Measurements from ENCODE around the gene CDH1. TPM values are rescaled to one million over a fixed set of nuclear protein-coding genes. Genes with fewer than 3 reads are reported as not detected.
"Not testable (repeated sequence)": the region's sequence is repeated elsewhere in the genome, so short reads cannot be mapped to it uniquely, and the experiment has no call there.

Gene CDH1
- total and polyA plus RNA-seq, 3 experiments from 2014 or later = 0.18 to 0.94 (median 0.37) TPM

- no peak overlapping the region for H3K4me3 ChIP-seq (ENCODE audit: low read length)
- peaks cover 0 to 6% (median 4%) of the 10 kb centered on the region in 3 donors for H3K4me1 Mint-ChIP-seq
- ChIA-PET POLR2A (no interaction called here), CTCF (no interaction called here)
- H3K27me3 Mint-ChIP-seq = peaks cover 0 to 3% of the 10 kb centered on the region in 2 donors
- H3K36me3 Mint-ChIP-seq = no peaks in the 10 kb centered on the region
- no peak overlapping the region for H3K27ac ChIP-seq (ENCODE audit: low read depth, low read length)
- peak overlapping the region in 1 of 7 donors; percentile 26 for H3K4me3 Mint-ChIP-seq
- H3K9me3 ChIP-seq (ENCODE audit: low read length) = no peaks in the 10 kb centered on the region
- H3K27me3 ChIP-seq (ENCODE audit: insufficient read depth, low read length, poor library complexity, severe bottlenecking) = no peaks in the 10 kb centered on the region
- peaks cover 0 to 5% (median 0%) of the 10 kb centered on the region in 5 donors for H3K9me3 Mint-ChIP-seq
- no peak for DNase-seq
- H3K27ac Mint-ChIP-seq = peak overlapping the region in 2 of 8 donors; percentile 12 to 70
- no peaks in the 10 kb centered on the region for H3K4me1 ChIP-seq (ENCODE audit: insufficient read depth, low read length)
- no peaks in the 10 kb centered on the region for H3K36me3 ChIP-seq (ENCODE audit: insufficient read depth, low read length)
Observed at GRCh38 chr16:68782198-68783174, 45.4 kb downstream of the CDH1 start.

GRCh38 chr16:68784226-68784625, 47.1 kb downstream of the CDH1 start:
- H3K9me3 ChIP-seq (ENCODE audit: low read length) = no peaks in the 10 kb centered on the region
- peaks cover 0 to 6% (median 4%) of the 10 kb centered on the region in 3 donors for H3K4me1 Mint-ChIP-seq
- H3K9me3 Mint-ChIP-seq = peaks cover 0 to 5% (median 0%) of the 10 kb centered on the region in 5 donors
- H3K4me3 ChIP-seq (ENCODE audit: low read length) = no peak overlapping the region
- H3K36me3 ChIP-seq (ENCODE audit: insufficient read depth, low read length) = no peaks in the 10 kb centered on the region
- H3K27me3 ChIP-seq (ENCODE audit: insufficient read depth, low read length, poor library complexity, severe bottlenecking) = no peaks in the 10 kb centered on the region
- H3K36me3 Mint-ChIP-seq = no peaks in the 10 kb centered on the region
- no peak for DNase-seq
- H3K27ac ChIP-seq (ENCODE audit: low read depth, low read length) = no peak overlapping the region
- H3K4me1 ChIP-seq (ENCODE audit: insufficient read depth, low read length) = no peaks in the 10 kb centered on the region
- ChIA-PET CTCF (no interaction called here), POLR2A (no interaction called here)
- no peak overlapping the region for H3K27ac Mint-ChIP-seq
- peaks cover 3 to 7% of the 10 kb centered on the region in 2 donors for H3K27me3 Mint-ChIP-seq
- no peak overlapping the region for H3K4me3 Mint-ChIP-seq

GRCh38 chr16:68784721-68785120, 47.6 kb downstream of the CDH1 start:
- Histone ChIP-seq H3K27ac (ENCODE audit: low read depth, low read length) (no peak overlapping the region), H3K9me3 (ENCODE audit: low read length) (no peaks in the 10 kb centered on the region), H3K27me3 (ENCODE audit: insufficient read depth, low read length, poor library complexity, severe bottlenecking) (no peaks in the 10 kb centered on the region), H3K4me3 (ENCODE audit: low read length) (no peak overlapping the region), H3K36me3 (ENCODE audit: insufficient read depth, low read length) (no peaks in the 10 kb centered on the region), H3K4me1 (ENCODE audit: insufficient read depth, low read length) (no peaks in the 10 kb centered on the region)
- no peaks in the 10 kb centered on the region for H3K36me3 Mint-ChIP-seq
- H3K9me3 Mint-ChIP-seq = peaks cover 0 to 5% (median 0%) of the 10 kb centered on the region in 5 donors
- no peak overlapping the region for H3K4me3 Mint-ChIP-seq
- H3K4me1 Mint-ChIP-seq = peaks cover 0 to 6% (median 4%) of the 10 kb centered on the region in 3 donors
- DNase-seq = no peak
- POLR2A ChIA-PET = no interaction called here
- no peak overlapping the region for H3K27ac Mint-ChIP-seq
- CTCF ChIA-PET = no interaction called here
- peaks cover 3 to 7% of the 10 kb centered on the region in 2 donors for H3K27me3 Mint-ChIP-seq

- ChIA-PET CTCF (no interaction called here), POLR2A (interaction anchor here (0.6 kb wide), 1 partner anchor 413 kb away, joined by 3 read pairs; no protein-coding TSS in a partner anchor)
- Mint-ChIP-seq H3K4me1 (peaks cover 0 to 6% (median 4%) of the 10 kb centered on the region in 3 donors), H3K27ac (no peak overlapping the region), H3K27me3 (peaks cover 3 to 7% of the 10 kb centered on the region in 2 donors), H3K4me3 (no peak overlapping the region), H3K9me3 (peaks cover 0 to 5% (median 0%) of the 10 kb centered on the region in 5 donors), H3K36me3 (no peaks in the 10 kb centered on the region)
- DNase-seq = no peak
- Histone ChIP-seq H3K36me3 (ENCODE audit: insufficient read depth, low read length) (no peaks in the 10 kb centered on the region), H3K27ac (ENCODE audit: low read depth, low read length) (no peak overlapping the region), H3K4me3 (ENCODE audit: low read length) (no peak overlapping the region), H3K9me3 (ENCODE audit: low read length) (no peaks in the 10 kb centered on the region), H3K4me1 (ENCODE audit: insufficient read depth, low read length) (no peaks in the 10 kb centered on the region), H3K27me3 (ENCODE audit: insufficient read depth, low read length, poor library complexity, severe bottlenecking) (no peaks in the 10 kb centered on the region)
Observed at GRCh38 chr16:68785715-68786114, 48.6 kb downstream of the CDH1 start.

- no peaks in the 10 kb centered on the region for H3K4me1 ChIP-seq (ENCODE audit: insufficient read depth, low read length)
- no peak overlapping the region for H3K27ac ChIP-seq (ENCODE audit: low read depth, low read length)
- no peaks in the 10 kb centered on the region for H3K9me3 ChIP-seq (ENCODE audit: low read length)
- no peaks in the 10 kb centered on the region for H3K27me3 ChIP-seq (ENCODE audit: insufficient read depth, low read length, poor library complexity, severe bottlenecking)
- no peaks in the 10 kb centered on the region for H3K36me3 ChIP-seq (ENCODE audit: insufficient read depth, low read length)
- Mint-ChIP-seq H3K4me3 (no peak overlapping the region), H3K27ac (no peak overlapping the region), H3K4me1 (peaks cover 0 to 6% (median 4%) of the 10 kb centered on the region in 3 donors), H3K9me3 (peaks cover 0 to 5% (median 0%) of the 10 kb centered on the region in 5 donors), H3K36me3 (no peaks in the 10 kb centered on the region), H3K27me3 (peaks cover 0 to 7% of the 10 kb centered on the region in 2 donors)
- no peak overlapping the region for H3K4me3 ChIP-seq (ENCODE audit: low read length)
- ChIA-PET POLR2A (no interaction called here), CTCF (no interaction called here)
- no peak for DNase-seq
Observed at GRCh38 chr16:68786685-68787418, 49.8 kb downstream of the CDH1 start.

- DNase-seq; H3K36me3 ChIP-seq (ENCODE audit: insufficient read depth, low read length); H3K36me3 Mint-ChIP-seq; H3K9me3 ChIP-seq (ENCODE audit: low read length); POLR2A ChIA-PET; H3K4me3 Mint-ChIP-seq; CTCF ChIA-PET; H3K4me3 ChIP-seq (ENCODE audit: low read length); H3K4me1 ChIP-seq (ENCODE audit: insufficient read depth, low read length); H3K9me3 Mint-ChIP-seq; H3K27me3 ChIP-seq (ENCODE audit: insufficient read depth, low read length, poor library complexity, severe bottlenecking); H3K27me3 Mint-ChIP-seq; H3K4me1 Mint-ChIP-seq; H3K27ac Mint-ChIP-seq; H3K27ac ChIP-seq (ENCODE audit: low read depth, low read length): not testable (repeated sequence)
Observed at GRCh38 chr16:68787419-68787807, 50.3 kb downstream of the CDH1 start.

GRCh38 chr16:68790130-68790761, 53.2 kb downstream of the CDH1 start:
- no peak overlapping the region for H3K27ac ChIP-seq (ENCODE audit: low read depth, low read length)
- no peaks in the 10 kb centered on the region for H3K27me3 ChIP-seq (ENCODE audit: insufficient read depth, low read length, poor library complexity, severe bottlenecking)
- ChIA-PET POLR2A (no interaction called here), CTCF (no interaction called here)
- H3K36me3 ChIP-seq (ENCODE audit: insufficient read depth, low read length) = no peaks in the 10 kb centered on the region
- H3K4me3 Mint-ChIP-seq = no peak overlapping the region
- peaks cover 0 to 5% (median 0%) of the 10 kb centered on the region in 5 donors for H3K9me3 Mint-ChIP-seq
- no peaks in the 10 kb centered on the region for H3K36me3 Mint-ChIP-seq
- H3K4me3 ChIP-seq (ENCODE audit: low read length) = no peak overlapping the region
- DNase-seq = no peak
- H3K4me1 ChIP-seq (ENCODE audit: insufficient read depth, low read length) = no peaks in the 10 kb centered on the region
- peaks cover 0 to 7% of the 10 kb centered on the region in 2 donors for H3K27me3 Mint-ChIP-seq
- no peaks in the 10 kb centered on the region for H3K9me3 ChIP-seq (ENCODE audit: low read length)
- H3K27ac Mint-ChIP-seq = no peak overlapping the region
- H3K4me1 Mint-ChIP-seq = no peaks in the 10 kb centered on the region

- ChIA-PET POLR2A (no interaction called here), CTCF (no interaction called here)
- DNase-seq = no peak
- no peaks in the 10 kb centered on the region for H3K4me1 Mint-ChIP-seq
- H3K27me3 Mint-ChIP-seq = peaks cover 0 to 7% of the 10 kb centered on the region in 2 donors
- no peaks in the 10 kb centered on the region for H3K36me3 Mint-ChIP-seq
- no peak overlapping the region for H3K4me3 Mint-ChIP-seq
- H3K4me3 ChIP-seq (ENCODE audit: low read length) = no peak overlapping the region
- no peaks in the 10 kb centered on the region for H3K4me1 ChIP-seq (ENCODE audit: insufficient read depth, low read length)
- no peaks in the 10 kb centered on the region for H3K27me3 ChIP-seq (ENCODE audit: insufficient read depth, low read length, poor library complexity, severe bottlenecking)
- no peaks in the 10 kb centered on the region for H3K9me3 Mint-ChIP-seq
- no peak overlapping the region for H3K27ac Mint-ChIP-seq
- no peaks in the 10 kb centered on the region for H3K9me3 ChIP-seq (ENCODE audit: low read length)
- no peak overlapping the region for H3K27ac ChIP-seq (ENCODE audit: low read depth, low read length)
- no peaks in the 10 kb centered on the region for H3K36me3 ChIP-seq (ENCODE audit: insufficient read depth, low read length)
Observed at GRCh38 chr16:68790944-68791343, 53.9 kb downstream of the CDH1 start.
